H9 (cell line): ENCODE data around the gene CDH3. TPM values are rescaled to one million over a fixed set of nuclear protein-coding genes. Genes with fewer than 3 reads are reported as not detected.

Experiments
- DNase-seq: peaks from one replicate; pipeline ENCODE4 v3.0.0-alpha.2; 2017
- H2AFZ ChIP-seq: one replicate; pipeline ENCODE4 v1.6.1; 2013; ENCODE audit warnings: mild to moderate bottlenecking, low read length, control low read depth, moderate library complexity
- H2AK5ac ChIP-seq: 2 replicates; pipeline ENCODE4 v1.6.1; 2013; ENCODE audit warnings: low read length, control low read depth, mixed read lengths; ENCODE audit not compliant: insufficient read length
- H2BK120ac ChIP-seq: one replicate; pipeline ENCODE4 v1.6.1; 2013; ENCODE audit warnings: low read depth, mild to moderate bottlenecking, low read length, control low read depth, inconsistent platforms; ENCODE audit not compliant: poor library complexity, severe bottlenecking
- H2BK12ac ChIP-seq: 2 replicates; pipeline ENCODE4 v1.6.1; 2013; ENCODE audit warnings: low read length, control low read depth, mixed read lengths, low read depth; ENCODE audit not compliant: insufficient read length
- H2BK15ac ChIP-seq: 2 replicates; pipeline ENCODE4 v1.6.1; 2013; ENCODE audit warnings: low read depth, low read length, control low read depth
- H2BK20ac ChIP-seq: one replicate; pipeline ENCODE4 v1.6.1; 2013; ENCODE audit warnings: low read depth, mild to moderate bottlenecking, low read length, control low read depth, inconsistent platforms; ENCODE audit not compliant: poor library complexity, severe bottlenecking
- H2BK5ac ChIP-seq: 2 replicates; pipeline ENCODE4 v1.6.1; 2013; ENCODE audit warnings: low read length, control low read depth, mixed read lengths; ENCODE audit not compliant: insufficient read length
- H3K14ac ChIP-seq: 2 replicates; pipeline ENCODE4 v1.6.1; 2013; ENCODE audit warnings: low read length, control low read depth; ENCODE audit not compliant: insufficient read depth
- H3K18ac ChIP-seq: 2 replicates; pipeline ENCODE4 v1.6.1; 2013; ENCODE audit warnings: low read depth, mild to moderate bottlenecking, mixed read lengths, low read length, control low read depth; ENCODE audit not compliant: insufficient read length
- H3K23ac ChIP-seq: 2 replicates; pipeline ENCODE4 v1.6.1; 2013; ENCODE audit warnings: low read length, control low read depth, mixed read lengths, low read depth; ENCODE audit not compliant: insufficient read length
- H3K23me2 ChIP-seq: 2 replicates; pipeline ENCODE4 v1.6.1; 2013; ENCODE audit warnings: low read depth, mild to moderate bottlenecking, mixed read lengths, low read length, control low read depth; ENCODE audit not compliant: insufficient read length, poor library complexity, severe bottlenecking
- H3K27ac ChIP-seq: 2 replicates; pipeline ENCODE4 v1.5.1; 2013; ENCODE audit warnings: low read length, control low read depth, mixed read lengths, low read depth; ENCODE audit not compliant: insufficient read length
- H3K27me3 ChIP-seq: 2 replicates; pipeline ENCODE4 v1.6.1; 2013; ENCODE audit warnings: low read length, control low read depth, inconsistent platforms; ENCODE audit not compliant: insufficient read depth
- H3K4ac ChIP-seq: 2 replicates; pipeline ENCODE4 v1.6.1; 2013; ENCODE audit warnings: low read depth, mild to moderate bottlenecking, control low read depth, inconsistent platforms, low read length, moderate library complexity
- H3K4me1 ChIP-seq: 2 replicates; pipeline ENCODE4 v1.6.1; 2013; ENCODE audit warnings: low read length, control low read depth, inconsistent platforms; ENCODE audit not compliant: insufficient read depth
- H3K4me2 ChIP-seq: 2 replicates; pipeline ENCODE4 v1.6.1; 2013; ENCODE audit warnings: low read length, control low read depth, mixed read lengths; ENCODE audit not compliant: insufficient read length, insufficient read depth
- H3K56ac ChIP-seq: 2 replicates; pipeline ENCODE4 v1.6.1; 2013; ENCODE audit warnings: low read depth, mild to moderate bottlenecking, mixed read lengths, low read length, control low read depth; ENCODE audit not compliant: insufficient read length
- H3K79me1 ChIP-seq: 2 replicates; pipeline ENCODE4 v1.6.1; 2013; ENCODE audit warnings: low read depth, mild to moderate bottlenecking, moderate library complexity, low read length, control low read depth, inconsistent platforms; ENCODE audit not compliant: insufficient read depth, poor library complexity, severe bottlenecking
- H3K79me2 ChIP-seq: 2 replicates; pipeline ENCODE4 v1.6.1; 2013; ENCODE audit warnings: low read length, control low read depth, inconsistent platforms; ENCODE audit not compliant: insufficient read depth
- H3K9ac ChIP-seq: 2 replicates; pipeline ENCODE4 v1.6.1; 2013; ENCODE audit warnings: low read length, control low read depth, mixed read lengths; ENCODE audit not compliant: insufficient read length; ENCODE audit errors: extremely low read depth
- H3K9me3 ChIP-seq: one replicate; pipeline ENCODE4 v1.6.1; 2013; ENCODE audit warnings: low read depth, low read length, inconsistent platforms; ENCODE audit not compliant: control insufficient read depth
- H3T11ph ChIP-seq: one replicate; pipeline ENCODE4 v1.6.1; 2013; ENCODE audit warnings: mild to moderate bottlenecking, low read length, control low read depth, inconsistent platforms
- H4K20me1 ChIP-seq: one replicate; pipeline ENCODE4 v1.6.1; 2013; ENCODE audit not compliant: control insufficient read depth, insufficient read length, insufficient read depth
- H4K5ac ChIP-seq: 2 replicates; pipeline ENCODE4 v1.6.1; 2013; ENCODE audit warnings: low read depth, mild to moderate bottlenecking, mixed read lengths, low read length, control low read depth; ENCODE audit not compliant: insufficient read length
- H4K8ac ChIP-seq: replicated peaks from 2 replicates; pipeline ENCODE4 v1.6.1; 2013; ENCODE audit warnings: low read length, control low read depth, mixed read lengths, low read depth; ENCODE audit not compliant: insufficient read length
- H4K91ac ChIP-seq: 2 replicates; pipeline ENCODE4 v1.6.1; 2013; ENCODE audit warnings: low read depth, mild to moderate bottlenecking, moderate library complexity, mixed read lengths, low read length, control low read depth; ENCODE audit not compliant: insufficient read length
- H3K27ac Mint-ChIP-seq, 3 experiments: 2 replicates in 2 of 3; 3 replicates in 1 of 3; pipeline ENCODE4 v1.8.0; 2020 to 2021; ENCODE audit warnings: mixed read lengths in 3 of 3, mild to moderate bottlenecking in 1 of 3, moderate library complexity in 1 of 3
- H3K27me3 Mint-ChIP-seq: 2 replicates; pipeline ENCODE4 v1.8.0; 2021; ENCODE audit warnings: low read depth, mild to moderate bottlenecking, moderate library complexity, mixed read lengths
- H3K36me3 Mint-ChIP-seq, 3 experiments: 2 replicates in 2 of 3; 3 replicates in 1 of 3; pipeline ENCODE4 v1.8.0; 2020 to 2021; ENCODE audit warnings: low read depth in 3 of 3, mixed read lengths in 3 of 3; ENCODE audit not compliant: insufficient read depth in 1 of 3
- H3K4me1 Mint-ChIP-seq, 2 experiments: 2 replicates each; pipeline ENCODE4 v1.8.0; 2020; ENCODE audit warnings: mixed read lengths in 2 of 2
- H3K4me3 Mint-ChIP-seq, 2 experiments: 2 replicates in 1 of 2; 3 replicates in 1 of 2; pipeline ENCODE4 v1.8.0; 2020 to 2021; ENCODE audit warnings: mild to moderate bottlenecking in 2 of 2, mixed read lengths in 2 of 2, moderate library complexity in 1 of 2
- H3K9me3 Mint-ChIP-seq, 2 experiments: 2 replicates in 1 of 2; 3 replicates in 1 of 2; pipeline ENCODE4 v1.8.0; 2020; ENCODE audit warnings: mild to moderate bottlenecking in 2 of 2, mixed read lengths in 2 of 2, moderate library complexity in 1 of 2
- WGBS: extraction: QIAGEN DNeasy Blood & Tissue Kit; methylation state at CpG from one replicate; pipeline ENCODE4 v1.1.7; 2013; ENCODE audit warnings: missing lambda C conversion rate, low lambda C conversion rate, mixed read lengths; ENCODE audit not compliant: insufficient read length; ENCODE audit errors: extremely low coverage; 5-methylcytosine and 5-hydroxymethylcytosine counted together
- total RNA-seq: library from RNA; stranded (reverse); gene quantifications from 2 replicates; pipeline ENCODE4 v1.2.1, GENCODE V29; 2021
- TF ChIP-seq, protein P1 (sequence below): fragments of 200-600 bp; sonication (generic); conservative IDR thresholded peaks from 3 replicates; pipeline ENCODE4 v1.8.0; 2021; ENCODE audit warnings: antibody characterized with exemption, mild to moderate bottlenecking

The CDH3 gene
- total RNA-seq, 1 experiment from 2014 or later: 97.2 TPM

DNA sequence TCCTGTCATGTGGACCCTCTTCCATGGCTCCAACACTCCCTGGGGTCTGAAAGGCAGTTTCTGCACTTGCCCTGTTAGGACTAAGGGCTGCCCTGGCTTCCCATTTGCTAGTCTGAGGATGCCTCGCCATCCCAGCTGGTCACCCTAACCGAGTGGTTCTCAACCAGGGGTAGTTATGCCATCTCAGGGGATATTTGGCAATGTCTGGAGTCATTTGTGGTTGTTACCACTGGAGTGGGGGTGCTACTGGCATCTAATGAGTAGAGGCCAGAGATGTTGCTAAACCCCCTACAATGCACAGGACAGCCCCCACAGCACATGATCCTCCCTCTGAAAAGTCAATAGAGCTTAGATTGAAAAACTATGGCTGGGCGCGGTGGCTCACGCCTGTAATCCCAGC, 65.1 kb downstream of the CDH3 start:
- no peaks in the 10 kb centered on the region for H3K9me3 Mint-ChIP-seq
- Histone ChIP-seq H2BK120ac (no peak overlapping the region), H2BK20ac (no peak overlapping the region), H2AFZ (no peak overlapping the region), H3K4me2 (no peak overlapping the region), H3K27me3 (no peaks in the 10 kb centered on the region), H3K4ac (no peak overlapping the region), H3K23ac (no peak overlapping the region), H3K27ac (no peak overlapping the region), H3K4me1 (no peaks in the 10 kb centered on the region), H2BK12ac (no peak overlapping the region), H3K9ac (no peak overlapping the region), H3K9me3 (no peaks in the 10 kb centered on the region), H2BK15ac (no peak overlapping the region), H3K56ac (no peak overlapping the region), H2AK5ac (no peak overlapping the region), H3K79me1 (no peaks in the 10 kb centered on the region), H2BK5ac (no peak overlapping the region), H4K91ac (no peak overlapping the region), H4K5ac (no peak overlapping the region), H3K79me2 (no peaks in the 10 kb centered on the region), H3K23me2 (no peaks in the 10 kb centered on the region), H3K14ac (no peak overlapping the region; the same call in 1 of the 2 replicates), H3K18ac (no peak overlapping the region), H3T11ph (no peak overlapping the region), H4K20me1 (no peaks in the 10 kb centered on the region), H4K8ac (no peak overlapping the region)
- H3K4me3 Mint-ChIP-seq: no peak overlapping the region
- H3K36me3 Mint-ChIP-seq: peaks cover 0 to 2% (median 0%) of the 10 kb centered on the region in 3 experiments; a peak in 3 of 7 replicates
- no peak for DNase-seq
- no CpG with 5 or more reads among the region's 5 CpGs for WGBS
- TF ChIP-seq, protein P1, sequence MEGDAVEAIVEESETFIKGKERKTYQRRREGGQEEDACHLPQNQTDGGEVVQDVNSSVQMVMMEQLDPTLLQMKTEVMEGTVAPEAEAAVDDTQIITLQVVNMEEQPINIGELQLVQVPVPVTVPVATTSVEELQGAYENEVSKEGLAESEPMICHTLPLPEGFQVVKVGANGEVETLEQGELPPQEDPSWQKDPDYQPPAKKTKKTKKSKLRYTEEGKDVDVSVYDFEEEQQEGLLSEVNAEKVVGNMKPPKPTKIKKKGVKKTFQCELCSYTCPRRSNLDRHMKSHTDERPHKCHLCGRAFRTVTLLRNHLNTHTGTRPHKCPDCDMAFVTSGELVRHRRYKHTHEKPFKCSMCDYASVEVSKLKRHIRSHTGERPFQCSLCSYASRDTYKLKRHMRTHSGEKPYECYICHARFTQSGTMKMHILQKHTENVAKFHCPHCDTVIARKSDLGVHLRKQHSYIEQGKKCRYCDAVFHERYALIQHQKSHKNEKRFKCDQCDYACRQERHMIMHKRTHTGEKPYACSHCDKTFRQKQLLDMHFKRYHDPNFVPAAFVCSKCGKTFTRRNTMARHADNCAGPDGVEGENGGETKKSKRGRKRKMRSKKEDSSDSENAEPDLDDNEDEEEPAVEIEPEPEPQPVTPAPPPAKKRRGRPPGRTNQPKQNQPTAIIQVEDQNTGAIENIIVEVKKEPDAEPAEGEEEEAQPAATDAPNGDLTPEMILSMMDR: no peak
- no peaks in the 10 kb centered on the region for H3K27me3 Mint-ChIP-seq
- peaks cover 24 to 42% of the 10 kb centered on the region in 2 experiments for H3K4me1 Mint-ChIP-seq
- H3K27ac Mint-ChIP-seq: no peak overlapping the region
